Measurements from ENCODE around the gene PHLPP2.

- TF ChIP-seq, protein P1, sequence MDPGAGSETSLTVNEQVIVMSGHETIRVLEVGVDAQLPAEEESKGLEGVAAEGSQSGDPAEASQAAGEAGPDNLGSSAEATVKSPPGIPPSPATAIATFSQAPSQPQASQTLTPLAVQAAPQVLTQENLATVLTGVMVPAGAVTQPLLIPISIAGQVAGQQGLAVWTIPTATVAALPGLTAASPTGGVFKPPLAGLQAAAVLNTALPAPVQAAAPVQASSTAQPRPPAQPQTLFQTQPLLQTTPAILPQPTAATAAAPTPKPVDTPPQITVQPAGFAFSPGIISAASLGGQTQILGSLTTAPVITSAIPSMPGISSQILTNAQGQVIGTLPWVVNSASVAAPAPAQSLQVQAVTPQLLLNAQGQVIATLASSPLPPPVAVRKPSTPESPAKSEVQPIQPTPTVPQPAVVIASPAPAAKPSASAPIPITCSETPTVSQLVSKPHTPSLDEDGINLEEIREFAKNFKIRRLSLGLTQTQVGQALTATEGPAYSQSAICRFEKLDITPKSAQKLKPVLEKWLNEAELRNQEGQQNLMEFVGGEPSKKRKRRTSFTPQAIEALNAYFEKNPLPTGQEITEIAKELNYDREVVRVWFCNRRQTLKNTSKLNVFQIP (CRISPR knock-in tag; IDR thresholded peaks at IDR 0.05; ENCODE audit: borderline replicate concordance, low read depth), result no peak
- no peak for TF ChIP-seq CREB5 (CRISPR knock-in tag; IDR thresholded peaks at IDR 0.05; ENCODE audit: low read depth)
- TF ChIP-seq, protein P2, sequence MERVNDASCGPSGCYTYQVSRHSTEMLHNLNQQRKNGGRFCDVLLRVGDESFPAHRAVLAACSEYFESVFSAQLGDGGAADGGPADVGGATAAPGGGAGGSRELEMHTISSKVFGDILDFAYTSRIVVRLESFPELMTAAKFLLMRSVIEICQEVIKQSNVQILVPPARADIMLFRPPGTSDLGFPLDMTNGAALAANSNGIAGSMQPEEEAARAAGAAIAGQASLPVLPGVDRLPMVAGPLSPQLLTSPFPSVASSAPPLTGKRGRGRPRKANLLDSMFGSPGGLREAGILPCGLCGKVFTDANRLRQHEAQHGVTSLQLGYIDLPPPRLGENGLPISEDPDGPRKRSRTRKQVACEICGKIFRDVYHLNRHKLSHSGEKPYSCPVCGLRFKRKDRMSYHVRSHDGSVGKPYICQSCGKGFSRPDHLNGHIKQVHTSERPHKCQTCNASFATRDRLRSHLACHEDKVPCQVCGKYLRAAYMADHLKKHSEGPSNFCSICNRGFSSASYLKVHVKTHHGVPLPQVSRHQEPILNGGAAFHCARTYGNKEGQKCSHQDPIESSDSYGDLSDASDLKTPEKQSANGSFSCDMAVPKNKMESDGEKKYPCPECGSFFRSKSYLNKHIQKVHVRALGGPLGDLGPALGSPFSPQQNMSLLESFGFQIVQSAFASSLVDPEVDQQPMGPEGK (CRISPR knock-in tag; IDR thresholded peaks at IDR 0.05; ENCODE audit: borderline replicate concordance), result no peak
- no peak for TF ChIP-seq ZNF8 (CRISPR knock-in tag; IDR thresholded peaks at IDR 0.05)
These were observed 49.1 kb downstream of the PHLPP2 start for GRCh38 chr16:71675380-71675779.
